22Rv1 (cell line): Measurements from ENCODE around the gene PC.

ENCODE experiments used
- H3K27ac ChIP-seq: fragments of 450-650 bp; 2 replicates; pipeline ENCODE4 v1.5.1; 2017
- ZFX ChIP-seq: fragments of 450-650 bp; IDR thresholded peaks from 2 replicates; pipeline ENCODE4 v1.6.1; 2017; ENCODE audit warnings: antibody characterized with exemption, borderline replicate concordance
- TF ChIP-seq, protein P1 (sequence below): fragments of 450-650 bp; IDR thresholded peaks from 2 replicates; pipeline ENCODE4 v1.5.1; 2017; ENCODE audit warnings: mild to moderate bottlenecking

PC gene

DNA sequence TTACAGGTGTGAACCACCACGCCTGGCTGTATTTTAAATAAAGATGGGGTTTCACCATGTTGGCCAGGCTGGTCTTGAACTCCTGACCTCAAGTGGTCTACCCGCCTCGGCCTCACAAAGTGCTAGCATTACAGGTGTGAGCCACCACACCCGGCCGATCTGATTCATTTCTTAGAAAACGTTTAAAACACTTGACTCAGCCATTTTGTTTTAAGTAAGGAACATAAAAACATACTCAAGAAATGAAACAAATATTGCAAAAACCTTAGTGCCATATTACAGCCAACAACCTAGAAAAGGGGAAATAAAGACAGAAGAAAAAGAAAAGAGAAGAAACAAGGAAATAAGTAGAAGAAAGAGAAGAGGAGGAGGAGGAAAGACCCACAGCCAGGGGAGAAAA is 84.0 kb downstream of the PC start:
- no peak overlapping the region for H3K27ac ChIP-seq
- no peak for TF ChIP-seq ZFX
- TF ChIP-seq, protein P1, sequence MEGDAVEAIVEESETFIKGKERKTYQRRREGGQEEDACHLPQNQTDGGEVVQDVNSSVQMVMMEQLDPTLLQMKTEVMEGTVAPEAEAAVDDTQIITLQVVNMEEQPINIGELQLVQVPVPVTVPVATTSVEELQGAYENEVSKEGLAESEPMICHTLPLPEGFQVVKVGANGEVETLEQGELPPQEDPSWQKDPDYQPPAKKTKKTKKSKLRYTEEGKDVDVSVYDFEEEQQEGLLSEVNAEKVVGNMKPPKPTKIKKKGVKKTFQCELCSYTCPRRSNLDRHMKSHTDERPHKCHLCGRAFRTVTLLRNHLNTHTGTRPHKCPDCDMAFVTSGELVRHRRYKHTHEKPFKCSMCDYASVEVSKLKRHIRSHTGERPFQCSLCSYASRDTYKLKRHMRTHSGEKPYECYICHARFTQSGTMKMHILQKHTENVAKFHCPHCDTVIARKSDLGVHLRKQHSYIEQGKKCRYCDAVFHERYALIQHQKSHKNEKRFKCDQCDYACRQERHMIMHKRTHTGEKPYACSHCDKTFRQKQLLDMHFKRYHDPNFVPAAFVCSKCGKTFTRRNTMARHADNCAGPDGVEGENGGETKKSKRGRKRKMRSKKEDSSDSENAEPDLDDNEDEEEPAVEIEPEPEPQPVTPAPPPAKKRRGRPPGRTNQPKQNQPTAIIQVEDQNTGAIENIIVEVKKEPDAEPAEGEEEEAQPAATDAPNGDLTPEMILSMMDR = no peak

GRCh38 chr11:66871521-66871901 is 86.7 kb downstream of the PC start:
- TF ChIP-seq, protein P1 = no peak
- TF ChIP-seq ZFX = no peak
- no peak overlapping the region for H3K27ac ChIP-seq

- H3K27ac ChIP-seq = no peak overlapping the region
- TF ChIP-seq, protein P1 = no peak
- no peak for TF ChIP-seq ZFX
Observed at GRCh38 chr11:66870616-66871520, 87.3 kb downstream of the PC start.

DNA sequence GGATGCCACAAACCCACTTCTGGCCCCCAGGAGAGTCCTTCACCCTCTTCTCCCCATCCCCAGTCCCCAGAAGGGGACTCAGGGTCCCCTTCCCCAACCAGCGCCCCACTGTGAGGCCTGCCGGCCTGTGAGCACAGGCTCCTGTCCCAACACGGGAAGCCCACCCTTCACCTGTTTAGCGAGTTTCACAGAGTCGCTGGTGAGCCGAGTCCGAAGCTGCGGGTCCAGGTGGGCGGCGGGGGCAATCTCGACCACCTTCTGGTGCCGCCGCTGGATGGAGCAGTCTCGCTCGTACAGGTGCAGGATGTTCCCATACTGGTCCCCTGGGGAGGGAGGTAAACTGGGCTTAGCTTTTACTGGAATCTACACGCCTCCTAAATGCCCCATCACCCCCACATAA is 88.1 kb downstream of the PC start:
- no peak overlapping the region for H3K27ac ChIP-seq
- no peak for TF ChIP-seq ZFX
- TF ChIP-seq, protein P1 = no peak

DNA sequence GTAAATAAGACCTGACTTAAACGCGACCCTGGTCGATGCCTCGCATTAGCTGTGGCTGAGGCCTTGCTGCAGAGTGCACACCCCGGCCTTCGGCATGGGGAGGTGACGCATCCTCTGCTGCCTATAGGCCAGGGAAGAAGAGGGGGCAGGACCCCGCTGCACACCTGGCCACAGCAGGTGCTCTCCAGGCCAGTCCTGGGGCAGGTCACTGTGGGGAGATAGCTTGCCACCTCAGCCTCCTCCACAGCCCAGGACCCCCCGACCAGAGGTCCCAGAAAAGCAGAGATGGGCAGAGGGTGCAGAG is 88.7 kb downstream of the PC start:
- no peak overlapping the region for H3K27ac ChIP-seq
- TF ChIP-seq, protein P1 = no peak
- TF ChIP-seq ZFX = no peak

GRCh38 chr11:66868726-66869566 is 89.2 kb downstream of the PC start:
- TF ChIP-seq ZFX = no peak
- TF ChIP-seq, protein P1 = peak; percentile 90
- no peak overlapping the region for H3K27ac ChIP-seq
